GM21367 (cell line): ENCODE results near the gene HSD17B12.
"Not testable (repeated sequence)": the region's sequence is repeated elsewhere in the genome, so short reads cannot be mapped to it uniquely, and the experiment has no call there.

Experiments
- ATAC-seq: cut with Tn5 transposase; IDR thresholded peaks from one replicate; pipeline ENCODE4 v1.9.1; 2021; ENCODE audit not compliant: unreplicated experiment

The HSD17B12 gene

GRCh38 chr11:43680521-43681400, at the start of gene HSD17B12:
Gene HSD17B12, plus strand, starts transcription at chr11:43680738. Its CDS starts 90 bp downstream, at chr11:43680828.
- peak; percentile 96 for ATAC-seq

DNA sequence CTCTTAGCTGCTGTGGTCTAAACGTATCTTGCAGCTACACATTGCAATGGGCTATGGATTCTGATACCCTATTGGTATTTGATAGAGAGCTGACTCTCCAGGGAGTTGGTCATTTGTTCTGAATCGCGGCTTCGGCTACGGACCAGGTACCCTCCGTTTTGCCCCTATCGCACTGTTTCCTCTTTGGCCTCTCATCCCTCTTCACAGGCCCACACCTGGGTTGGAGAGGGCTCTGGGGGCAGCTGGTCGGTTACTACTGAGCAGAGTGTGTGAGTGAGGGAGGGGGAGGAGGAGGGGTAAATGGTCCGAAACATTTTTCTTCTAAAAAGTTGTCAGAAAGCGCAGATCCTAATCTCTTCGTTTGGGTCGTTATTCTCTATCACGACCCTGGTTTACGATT, 48.8 kb upstream of the HSD17B12 start:
- ATAC-seq = no peak

- no peak for ATAC-seq
Measured at GRCh38 chr11:43632181-43632580, 48.4 kb upstream of the HSD17B12 start.

- ATAC-seq = no peak
Measured at GRCh38 chr11:43638717-43639116, 41.8 kb upstream of the HSD17B12 start.

DNA sequence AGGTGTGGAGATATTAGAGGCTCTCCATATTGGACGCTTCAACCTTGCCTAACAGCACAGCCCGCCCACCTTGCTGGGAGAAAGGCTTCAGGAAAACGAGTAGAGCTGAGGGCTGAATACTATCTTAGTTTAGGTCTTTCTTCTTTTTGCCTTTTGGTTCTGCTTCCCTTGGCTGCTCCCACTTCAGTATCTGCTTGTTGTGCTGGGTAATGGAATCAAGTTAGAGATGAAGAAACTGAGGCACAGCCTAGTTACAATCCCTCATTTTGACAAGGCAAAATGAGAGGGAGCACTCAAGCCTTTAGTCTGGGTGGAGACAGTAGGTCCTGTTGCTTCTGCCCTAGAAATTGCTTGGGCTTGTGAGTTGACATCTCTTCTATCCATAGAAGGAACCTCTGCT, 41.3 kb upstream of the HSD17B12 start:
- ATAC-seq = no peak

DNA sequence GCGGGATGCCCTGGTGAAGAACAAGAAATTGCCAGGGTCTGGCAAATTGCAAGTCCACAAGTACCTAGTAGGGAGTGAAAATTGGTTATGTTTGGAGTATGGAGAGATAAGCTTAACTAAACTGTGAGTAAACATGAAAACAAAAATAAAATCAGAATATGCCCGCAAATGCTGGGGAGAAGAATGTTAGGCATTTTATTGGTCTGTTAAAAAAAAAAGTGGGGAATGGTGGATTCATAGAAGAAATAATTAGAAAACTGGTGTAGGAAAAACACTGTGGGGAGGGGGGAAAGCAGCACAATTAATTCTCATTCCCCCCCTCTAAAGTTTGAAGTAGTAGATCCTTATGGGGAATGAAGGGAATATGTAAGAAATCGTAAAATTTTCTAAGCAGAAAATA, 40.6 kb upstream of the HSD17B12 start:
- no peak for ATAC-seq

- ATAC-seq = peak; percentile 98
Measured at GRCh38 chr11:43643898-43644620, 36.5 kb upstream of the HSD17B12 start.

DNA sequence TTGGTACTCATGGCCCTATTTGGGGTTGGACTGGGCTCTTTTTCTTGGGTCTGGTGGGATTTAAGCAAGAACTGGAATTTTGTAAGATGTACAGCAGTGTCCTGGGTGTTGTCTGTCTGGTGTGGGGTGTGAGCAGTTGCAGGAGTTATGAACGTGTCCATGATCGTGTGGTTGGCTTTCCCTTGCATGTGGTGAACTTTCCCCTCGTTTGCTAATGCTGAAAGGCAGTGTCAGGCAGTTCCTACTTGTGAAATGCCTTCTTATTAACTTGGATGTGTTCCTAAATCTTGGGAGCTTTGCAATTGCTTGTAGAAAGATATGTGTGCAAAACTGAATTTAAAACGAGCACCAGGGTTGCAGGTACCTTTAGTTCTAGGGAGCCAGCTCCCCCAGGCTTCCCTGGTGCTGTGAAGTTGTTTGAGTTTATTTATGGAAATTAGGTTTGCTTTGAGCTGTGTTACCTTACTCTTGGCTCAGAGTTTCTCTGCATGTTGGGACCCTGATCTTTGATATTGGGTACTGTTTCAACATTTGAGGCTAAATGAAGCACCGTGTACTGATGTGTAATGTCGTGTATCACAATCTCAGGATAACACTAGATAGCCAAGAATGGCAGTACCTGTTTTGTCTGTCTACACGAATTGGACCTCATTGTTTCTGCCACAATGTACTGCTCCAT, 35.8 kb upstream of the HSD17B12 start:
- no peak for ATAC-seq

- no peak for ATAC-seq
Measured at GRCh38 chr11:43646767-43647166, 33.8 kb upstream of the HSD17B12 start.

DNA sequence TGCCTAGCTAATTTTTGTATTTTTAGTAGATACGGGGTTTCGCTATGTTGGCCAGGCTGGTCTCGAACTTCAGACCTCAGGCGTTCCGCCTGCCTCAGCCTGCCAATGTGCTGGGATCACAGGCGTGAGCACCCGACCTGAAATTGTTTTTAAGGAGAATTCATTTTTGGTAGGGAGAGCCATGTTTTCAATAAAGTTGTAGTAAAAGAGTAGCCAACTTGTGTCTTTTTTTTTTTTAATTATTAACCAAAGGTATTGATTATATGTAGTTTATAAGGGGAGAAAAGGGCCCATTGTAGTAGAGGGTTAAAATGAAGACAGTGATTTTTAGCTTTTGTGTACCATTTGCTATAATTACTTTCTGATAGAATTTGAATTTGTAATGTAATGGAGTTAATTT, 31.6 kb upstream of the HSD17B12 start:
- ATAC-seq = no peak

GRCh38 chr11:43649501-43649900, 31.0 kb upstream of the HSD17B12 start:
- no peak for ATAC-seq

DNA sequence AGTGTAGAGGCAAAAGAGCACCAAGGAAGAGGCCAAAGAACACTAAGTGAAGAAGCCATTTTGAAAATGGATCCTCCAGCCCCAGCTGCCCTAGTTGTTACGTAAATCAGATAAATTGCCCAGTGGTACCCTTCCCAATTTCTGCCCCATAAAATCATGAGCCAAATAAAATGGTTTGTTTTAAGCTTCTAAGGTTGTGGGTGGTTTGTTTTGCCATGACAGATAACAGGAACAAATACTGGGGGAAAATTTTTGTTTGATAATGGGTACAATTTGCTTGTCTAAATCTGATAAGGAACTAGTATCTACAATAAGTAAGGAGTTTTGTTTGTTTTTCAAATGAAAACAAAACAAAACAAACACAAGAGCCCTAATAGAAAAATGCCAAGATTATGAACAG, 30.6 kb upstream of the HSD17B12 start:
- no peak for ATAC-seq

DNA sequence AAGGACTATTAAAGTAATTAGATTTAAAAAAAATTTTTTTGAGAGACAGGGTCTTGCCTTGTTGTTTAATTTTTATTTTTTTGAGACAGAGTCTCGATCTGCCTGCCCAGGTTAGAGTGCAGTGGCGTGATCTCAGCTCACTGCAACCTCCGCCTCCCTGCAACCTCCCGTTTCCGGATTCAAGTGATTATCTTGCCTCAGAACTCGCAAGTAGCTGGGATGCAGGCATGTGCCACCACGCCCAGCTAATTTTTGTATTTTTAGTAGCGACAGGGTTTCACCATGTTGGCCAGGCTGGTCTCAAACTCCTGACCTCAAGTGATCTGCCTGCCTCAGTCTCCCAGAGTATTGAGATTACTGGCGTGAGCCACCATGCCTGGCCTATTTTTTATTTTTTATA, 17.5 kb upstream of the HSD17B12 start:
- not testable (repeated sequence) for ATAC-seq

GRCh38 chr11:43664295-43664694, 16.2 kb upstream of the HSD17B12 start:
- no peak for ATAC-seq

DNA sequence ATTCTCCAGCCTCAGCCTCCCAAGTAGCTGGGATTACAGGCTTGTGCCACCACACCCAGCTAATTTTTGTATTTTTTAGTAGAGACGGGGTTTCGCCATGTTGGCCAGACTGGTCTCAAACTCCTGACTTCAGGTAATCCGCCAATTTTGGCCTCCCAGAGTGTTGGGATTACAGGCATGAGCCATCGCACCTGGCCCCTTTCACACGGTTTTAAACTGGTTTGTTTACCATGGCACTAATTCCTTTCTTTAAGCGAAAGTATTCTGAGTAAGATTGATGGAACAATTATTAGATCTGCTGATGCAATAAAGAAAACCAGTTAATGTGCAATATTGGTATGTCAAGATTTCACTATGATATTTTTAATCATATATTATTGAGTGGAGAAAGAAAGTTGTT, 9.3 kb upstream of the HSD17B12 start:
- ATAC-seq = not testable (repeated sequence)

- ATAC-seq = no peak
Measured at GRCh38 chr11:43674560-43674959, 6.0 kb upstream of the HSD17B12 start.

DNA sequence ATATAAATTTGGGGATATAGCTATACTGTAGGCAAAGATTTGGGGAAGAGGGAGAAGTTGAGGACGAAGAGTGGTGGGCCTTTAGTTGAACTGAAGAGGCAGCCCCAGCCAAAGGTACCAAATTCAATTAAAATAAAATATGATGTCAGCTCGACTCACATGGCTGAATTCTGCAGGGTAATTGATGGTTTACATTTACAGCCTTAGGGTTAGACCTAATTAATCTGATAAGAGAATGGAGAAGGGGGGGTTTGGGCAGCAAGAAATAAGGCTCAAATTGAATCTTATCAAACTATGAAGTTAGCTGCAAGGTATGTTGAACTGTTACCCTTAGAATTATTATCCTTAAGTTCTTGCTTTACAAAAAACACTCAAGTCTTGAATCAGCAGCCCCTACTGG, 3.6 kb upstream of the HSD17B12 start:
- ATAC-seq = no peak

GRCh38 chr11:43681401-43681942, 934 bp downstream of the HSD17B12 start:
- no peak for ATAC-seq

DNA sequence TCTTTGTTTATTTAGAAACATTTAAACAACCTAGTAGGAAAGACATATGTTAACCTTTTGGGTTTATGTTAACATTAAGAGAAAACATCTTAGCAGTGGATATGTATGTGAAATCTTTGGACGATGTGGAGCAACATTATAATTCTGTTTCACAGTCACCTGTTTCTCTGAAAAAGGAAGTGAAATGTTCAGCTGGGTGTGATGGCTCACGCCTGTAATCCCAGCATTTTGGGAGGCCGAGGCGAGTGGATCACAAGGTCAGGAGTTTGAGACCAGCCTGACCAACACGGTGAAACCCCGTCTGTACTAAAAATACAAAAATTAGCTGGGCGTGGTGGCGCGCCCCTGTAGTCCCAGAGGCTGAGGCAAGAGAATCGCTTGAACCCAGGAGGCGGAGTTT, 1.5 kb downstream of the HSD17B12 start:
- ATAC-seq = not testable (repeated sequence)

- ATAC-seq = no peak
Measured at GRCh38 chr11:43685440-43685839, 4.9 kb downstream of the HSD17B12 start.

DNA sequence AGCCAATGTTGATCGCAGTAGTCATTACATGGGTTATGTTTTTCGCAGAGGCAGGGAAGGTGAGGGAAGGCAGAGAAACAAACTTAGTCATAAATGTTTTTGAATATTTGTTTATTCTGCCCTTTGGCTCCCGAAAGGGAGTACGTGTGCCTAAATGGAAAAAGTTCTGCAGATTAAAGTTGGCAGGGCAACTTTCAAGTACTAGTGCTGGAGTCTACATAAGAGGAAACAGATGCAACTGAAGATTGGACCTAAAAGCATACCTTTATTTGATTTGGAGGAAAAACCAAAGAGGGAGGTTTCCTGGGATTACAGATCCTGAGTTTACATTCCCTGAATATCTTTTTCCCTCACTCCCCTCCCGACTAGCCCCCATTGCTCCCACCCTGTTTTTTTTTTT, 5.7 kb downstream of the HSD17B12 start:
- no peak for ATAC-seq
